Breast epithelium (tissue), 3 donors: ENCODE results near the gene TEX10.

Source experiments
- POLR2A ChIP-seq: fragments of 450-650 bp; IDR thresholded peaks from one replicate; pipeline ENCODE4 v1.6.1; 2016; ENCODE audit warnings: antibody characterized with exemption, mild to moderate bottlenecking, moderate library complexity
- POLR2AphosphoS5 ChIP-seq, 3 donors: sonication (generic); formaldehyde crosslinking; IDR thresholded peaks; one replicate each; pipeline ENCODE4 v1.6.1; 2017; ENCODE audit warnings: antibody characterized with exemption in 3 of 3
- TF ChIP-seq, protein P1 (sequence below), 3 donors: fragments of 450-650 bp; IDR thresholded peaks; one replicate each; pipeline ENCODE4 v1.5.1; 2016 to 2017; ENCODE audit warnings: antibody characterized with exemption in 3 of 3, mild to moderate bottlenecking in 3 of 3, moderate library complexity in 3 of 3

DNA sequence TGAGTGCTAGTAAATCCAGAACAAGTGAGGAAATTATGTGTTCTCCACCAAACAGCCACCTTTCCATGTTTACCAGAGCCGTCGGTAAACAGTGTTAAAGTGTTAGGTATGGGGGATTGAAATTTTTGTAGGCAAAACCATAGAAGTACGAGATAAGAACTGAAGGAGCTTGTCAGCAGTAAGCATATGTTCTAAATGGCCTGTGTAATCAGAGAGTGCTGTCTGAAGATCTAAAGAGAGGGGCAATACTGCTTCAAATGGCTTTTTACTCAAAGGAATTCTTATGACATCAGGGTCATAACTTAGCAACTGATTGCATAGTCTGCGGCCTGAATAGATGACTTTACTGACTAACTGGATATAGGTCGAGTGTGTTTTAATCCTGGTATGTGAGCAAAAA is 13.4 kb upstream of the TEX10 start:
- TF ChIP-seq, protein P1, sequence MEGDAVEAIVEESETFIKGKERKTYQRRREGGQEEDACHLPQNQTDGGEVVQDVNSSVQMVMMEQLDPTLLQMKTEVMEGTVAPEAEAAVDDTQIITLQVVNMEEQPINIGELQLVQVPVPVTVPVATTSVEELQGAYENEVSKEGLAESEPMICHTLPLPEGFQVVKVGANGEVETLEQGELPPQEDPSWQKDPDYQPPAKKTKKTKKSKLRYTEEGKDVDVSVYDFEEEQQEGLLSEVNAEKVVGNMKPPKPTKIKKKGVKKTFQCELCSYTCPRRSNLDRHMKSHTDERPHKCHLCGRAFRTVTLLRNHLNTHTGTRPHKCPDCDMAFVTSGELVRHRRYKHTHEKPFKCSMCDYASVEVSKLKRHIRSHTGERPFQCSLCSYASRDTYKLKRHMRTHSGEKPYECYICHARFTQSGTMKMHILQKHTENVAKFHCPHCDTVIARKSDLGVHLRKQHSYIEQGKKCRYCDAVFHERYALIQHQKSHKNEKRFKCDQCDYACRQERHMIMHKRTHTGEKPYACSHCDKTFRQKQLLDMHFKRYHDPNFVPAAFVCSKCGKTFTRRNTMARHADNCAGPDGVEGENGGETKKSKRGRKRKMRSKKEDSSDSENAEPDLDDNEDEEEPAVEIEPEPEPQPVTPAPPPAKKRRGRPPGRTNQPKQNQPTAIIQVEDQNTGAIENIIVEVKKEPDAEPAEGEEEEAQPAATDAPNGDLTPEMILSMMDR (IDR thresholded peaks at IDR 0.05), result no peak
- TF ChIP-seq POLR2A, result no peak
- TF ChIP-seq POLR2AphosphoS5 (IDR thresholded peaks at IDR 0.05), result no peak
